OCI-LY7 (cell line): Measurements from ENCODE around the gene GPBP1L1. TPM values are rescaled to one million over a fixed set of nuclear protein-coding genes. Genes with fewer than 3 reads are reported as not detected.

ENCODE experiments used
- BruUV-seq: library from RNA; stranded (reverse); fragments of 400-500 nt; replicated peaks from 2 replicates; lab custom pipeline; 2021; lab: Mats Ljungman, UMichigan
- CTCF ChIA-PET: fragments of 300-600 bp; sonication (Branson Sonifier 250); formaldehyde crosslinking; loops from one replicate; lab custom pipeline; 2022; ENCODE audit warnings: antibody characterized with exemption; ENCODE audit not compliant: unreplicated experiment; lab: Charles Lee
- POLR2A ChIA-PET: fragments of 300-600 bp; sonication (Branson Sonifier 250); formaldehyde crosslinking; loops from one replicate; lab custom pipeline; 2022; ENCODE audit warnings: antibody characterized with exemption; lab: Charles Lee
- DNase-seq: peaks from one replicate; pipeline ENCODE4 v3.0.0-alpha.2; 2015; ENCODE audit warnings: low spot score
- H2AFZ ChIP-seq: fragments of 200-600 bp; sonication (generic), shearing (Covaris generic); 2 replicates; pipeline ENCODE4 v1.6.1; 2014; ENCODE audit warnings: mild to moderate bottlenecking, antibody characterized with exemption, low read length, moderate library complexity
- H3K27ac ChIP-seq: fragments of 200-600 bp; sonication (generic); 2 replicates; pipeline ENCODE4 v1.5.1; 2014; ENCODE audit warnings: mixed run types, low read depth, mild to moderate bottlenecking, moderate library complexity, low read length, inconsistent platforms; ENCODE audit not compliant: poor library complexity, severe bottlenecking
- H3K36me3 ChIP-seq: fragments of 200-600 bp; sonication (generic); 2 replicates; pipeline ENCODE4 v1.6.1; 2014; ENCODE audit warnings: mild to moderate bottlenecking, antibody characterized with exemption, low read length, moderate library complexity, mixed read lengths; ENCODE audit not compliant: insufficient read depth
- H3K4me1 ChIP-seq: fragments of 200-600 bp; sonication (generic); 2 replicates; pipeline ENCODE4 v1.5.1; 2014; ENCODE audit warnings: mild to moderate bottlenecking, low read length; ENCODE audit not compliant: insufficient read depth, poor library complexity, severe bottlenecking
- H3K4me2 ChIP-seq: fragments of 200-600 bp; sonication (generic); 2 replicates; pipeline ENCODE4 v1.6.1; 2014; ENCODE audit warnings: mild to moderate bottlenecking, low read length
- H3K4me3 ChIP-seq: fragments of 200-600 bp; sonication (generic); 2 replicates; pipeline ENCODE4 v1.5.1; 2014; ENCODE audit warnings: mild to moderate bottlenecking, low read depth, low read length; ENCODE audit not compliant: poor library complexity, severe bottlenecking
- H3K79me2 ChIP-seq: fragments of 200-600 bp; sonication (generic); 2 replicates; pipeline ENCODE4 v1.6.1; 2016; ENCODE audit warnings: low read depth, mild to moderate bottlenecking, low read length, moderate library complexity, mixed read lengths; ENCODE audit not compliant: insufficient read depth
- H3K9me2 ChIP-seq: fragments of 200-600 bp; sonication (generic); 2 replicates; pipeline ENCODE4 v1.6.1; 2016; ENCODE audit warnings: mild to moderate bottlenecking, low read length, mixed read lengths; ENCODE audit not compliant: insufficient read depth
- H3K9me3 ChIP-seq: fragments of 200-600 bp; sonication (generic); 2 replicates; pipeline ENCODE4 v1.6.1; 2014; ENCODE audit warnings: mild to moderate bottlenecking, mixed run types, low read length, mixed read lengths
- H4K20me1 ChIP-seq: fragments of 200-600 bp; sonication (generic); 2 replicates; pipeline ENCODE4 v1.6.1; 2014; ENCODE audit warnings: mild to moderate bottlenecking, antibody characterized with exemption, low read length, moderate library complexity, mixed read lengths; ENCODE audit not compliant: insufficient read depth
- EZH2phosphoT487 ChIP-seq: fragments of 200-600 bp; sonication (generic); IDR thresholded peaks from 2 replicates; pipeline ENCODE4 v1.6.1; 2018; ENCODE audit warnings: low read depth, borderline replicate concordance, mild to moderate bottlenecking, mixed run types, antibody characterized with exemption, low read length, moderate library complexity, mixed read lengths
- intact Hi-C: fragments of 100-400 bp; cut with micrococcal nuclease; formaldehyde crosslinking; loops from one replicate; pipeline ENCODE4 v1.10.0; 2022; ENCODE audit not compliant: unreplicated experiment
- total RNA-seq, 2 experiments: library from RNA; depleted of rRNA in 1 of 2; stranded (reverse); fragments of >200 nt in 1 of 2; shearing (Covaris generic) in 1 of 2; gene quantifications; 2 replicates each; pipeline ENCODE4 v1.2.3, GENCODE V29; 2014 to 2022
- TF ChIP-seq, protein P1 (sequence below): fragments of 200-600 bp; sonication (generic); conservative IDR thresholded peaks from 2 replicates; pipeline ENCODE4 v1.5.1; 2014; ENCODE audit warnings: mild to moderate bottlenecking, antibody characterized with exemption, low read length, moderate library complexity, mixed read lengths

Gene GPBP1L1
- total RNA-seq, 2 experiments from 2014 or later: 89.7 to 130 TPM

DNA sequence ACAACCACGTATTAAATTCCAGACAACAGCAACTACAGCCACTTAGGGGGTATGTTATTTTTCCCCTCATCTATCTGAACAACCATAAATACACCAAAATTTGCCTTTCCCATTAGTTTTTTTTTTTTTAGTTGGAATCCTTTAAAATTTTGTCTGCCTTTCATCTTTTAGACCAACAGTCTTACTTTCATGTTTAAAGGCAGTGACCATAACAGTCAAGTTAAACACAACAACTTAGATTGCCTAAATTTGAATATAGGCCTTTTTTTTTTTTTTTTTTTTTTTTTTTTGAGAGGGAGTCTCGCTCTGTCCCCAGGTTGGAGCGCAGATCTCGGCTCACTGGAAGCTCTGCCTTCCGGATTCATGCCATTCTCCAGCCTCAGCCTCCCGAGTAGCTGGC lies 3.4 kb downstream of the GPBP1L1 start:
- ChIA-PET CTCF (no interaction called here), POLR2A (interaction anchor here (0.6 to 0.8 kb wide), 3 partner anchors 10 to 32 kb away, joined by 3 to 8 read pairs (median 5); no protein-coding TSS in a partner anchor)
- intact Hi-C loops: loop anchor here (10.0 kb wide), 1 partner anchor 158 kb away; the partner anchor contains the start of gene PRDX1
- TF ChIP-seq EZH2phosphoT487: no peak
- TF ChIP-seq, protein P1, sequence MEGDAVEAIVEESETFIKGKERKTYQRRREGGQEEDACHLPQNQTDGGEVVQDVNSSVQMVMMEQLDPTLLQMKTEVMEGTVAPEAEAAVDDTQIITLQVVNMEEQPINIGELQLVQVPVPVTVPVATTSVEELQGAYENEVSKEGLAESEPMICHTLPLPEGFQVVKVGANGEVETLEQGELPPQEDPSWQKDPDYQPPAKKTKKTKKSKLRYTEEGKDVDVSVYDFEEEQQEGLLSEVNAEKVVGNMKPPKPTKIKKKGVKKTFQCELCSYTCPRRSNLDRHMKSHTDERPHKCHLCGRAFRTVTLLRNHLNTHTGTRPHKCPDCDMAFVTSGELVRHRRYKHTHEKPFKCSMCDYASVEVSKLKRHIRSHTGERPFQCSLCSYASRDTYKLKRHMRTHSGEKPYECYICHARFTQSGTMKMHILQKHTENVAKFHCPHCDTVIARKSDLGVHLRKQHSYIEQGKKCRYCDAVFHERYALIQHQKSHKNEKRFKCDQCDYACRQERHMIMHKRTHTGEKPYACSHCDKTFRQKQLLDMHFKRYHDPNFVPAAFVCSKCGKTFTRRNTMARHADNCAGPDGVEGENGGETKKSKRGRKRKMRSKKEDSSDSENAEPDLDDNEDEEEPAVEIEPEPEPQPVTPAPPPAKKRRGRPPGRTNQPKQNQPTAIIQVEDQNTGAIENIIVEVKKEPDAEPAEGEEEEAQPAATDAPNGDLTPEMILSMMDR: no peak
- H3K79me2 ChIP-seq: peaks cover 84% of the 10 kb centered on the region
- H3K4me3 ChIP-seq: no peak overlapping the region
- peaks cover 51% of the 10 kb centered on the region for H3K4me1 ChIP-seq
- H3K9me3 ChIP-seq: no peaks in the 10 kb centered on the region
- no peak overlapping the region for H3K27ac ChIP-seq
- BruUV-seq: no TSS peak
- peak overlapping the region; percentile 42 for H3K4me2 ChIP-seq
- peaks cover 42% of the 10 kb centered on the region for H3K36me3 ChIP-seq
- H2AFZ ChIP-seq: no peak overlapping the region
- H3K9me2 ChIP-seq: no peaks in the 10 kb centered on the region
- H4K20me1 ChIP-seq: peaks cover 35% of the 10 kb centered on the region
- no peak for DNase-seq

DNA sequence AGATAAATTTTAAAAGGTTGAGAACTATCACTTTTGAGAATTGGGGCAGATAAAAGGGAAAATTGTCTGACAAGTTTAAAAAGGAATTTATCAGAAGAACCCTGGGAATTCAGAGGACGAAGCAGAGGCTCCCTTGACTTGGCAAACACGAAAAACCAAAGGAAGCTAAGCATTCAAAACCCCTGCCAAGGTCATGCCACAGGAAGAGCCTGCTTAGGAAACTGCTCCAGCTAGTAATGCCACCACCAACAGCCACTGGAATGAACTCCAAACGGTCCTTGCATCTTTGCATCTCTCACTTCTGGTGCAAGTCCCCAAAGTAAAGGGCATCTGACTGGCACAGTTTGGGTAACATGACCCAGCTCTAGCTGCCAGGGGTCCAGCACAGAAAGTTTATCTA lies 7.2 kb downstream of the GPBP1L1 start:
- Histone ChIP-seq H2AFZ (no peak overlapping the region), H3K79me2 (peaks cover 99% of the 10 kb centered on the region), H3K4me1 (peaks cover 44% of the 10 kb centered on the region), H3K9me2 (no peaks in the 10 kb centered on the region), H3K27ac (no peak overlapping the region), H3K4me3 (no peak overlapping the region), H3K4me2 (no peak overlapping the region; the same call in 1 of the 2 replicates), H4K20me1 (peaks cover 30% of the 10 kb centered on the region), H3K9me3 (no peaks in the 10 kb centered on the region), H3K36me3 (peaks cover 56% of the 10 kb centered on the region)
- no peak for TF ChIP-seq EZH2phosphoT487
- TF ChIP-seq, protein P1: no peak
- intact Hi-C loops: no loop called here
- CTCF ChIA-PET: no interaction called here
- no peak for DNase-seq
- no TSS peak for BruUV-seq
- POLR2A ChIA-PET: interaction anchor here (0.5 to 0.9 kb wide), 3 partner anchors 12 to 90 kb away, joined by 3 to 5 read pairs (median 3); no protein-coding TSS in a partner anchor

DNA sequence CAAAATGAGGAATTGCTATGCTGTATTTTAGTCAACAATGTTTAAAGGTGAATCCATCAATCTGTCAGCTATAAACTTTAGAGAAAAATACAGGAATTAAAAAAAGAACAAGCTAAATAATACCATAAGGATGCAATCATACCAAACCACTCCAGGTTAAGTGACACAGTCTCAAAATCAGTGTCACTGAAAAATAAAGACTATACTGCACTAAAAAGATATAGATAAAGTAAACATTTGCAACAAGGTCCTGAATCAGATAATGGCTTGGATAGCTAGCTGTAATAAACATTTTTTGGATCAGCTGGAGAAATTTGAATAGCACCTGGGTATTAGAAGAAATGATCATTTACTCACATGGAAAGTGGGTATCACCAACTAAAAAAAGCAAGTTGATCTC lies 7.8 kb downstream of the GPBP1L1 start:
- intact Hi-C loops: no loop called here
- Histone ChIP-seq H3K4me1 (peaks cover 44% of the 10 kb centered on the region), H3K9me3 (no peaks in the 10 kb centered on the region), H4K20me1 (peaks cover 30% of the 10 kb centered on the region), H3K4me3 (no peak overlapping the region), H3K9me2 (no peaks in the 10 kb centered on the region), H3K27ac (no peak overlapping the region), H2AFZ (no peak overlapping the region), H3K4me2 (peak overlapping the region; percentile 18), H3K79me2 (peaks cover 99% of the 10 kb centered on the region), H3K36me3 (peaks cover 60% of the 10 kb centered on the region)
- TF ChIP-seq, protein P1: no peak
- TF ChIP-seq EZH2phosphoT487: no peak
- no TSS peak for BruUV-seq
- no peak for DNase-seq
- CTCF ChIA-PET: no interaction called here
- POLR2A ChIA-PET: interaction anchor here (0.5 to 1.0 kb wide), 5 partner anchors 12 to 793 kb away, joined by 3 to 5 read pairs (median 3); no protein-coding TSS in a partner anchor
